OCI-LY3 (cell line): ENCODE measurements around the gene TMEM253.

Experiments used
- H2AFZ ChIP-seq: fragments of 200-600, 300-600 bp; shearing (Covaris generic); 2 replicates; pipeline ENCODE4 v1.6.0; 2014; ENCODE audit warnings: antibody characterized with exemption, low read depth, low read length
- H3K27ac ChIP-seq: fragments of 200-600, 300-600 bp; sonication (generic); 2 replicates; pipeline ENCODE4 v1.5.1; 2014; ENCODE audit warnings: mild to moderate bottlenecking, low read length, moderate library complexity, mixed read lengths
- H3K27me3 ChIP-seq: fragments of 200-600, 300-600 bp; sonication (generic); 2 replicates; pipeline ENCODE4 v1.6.1; 2014; ENCODE audit warnings: low read depth, low read length, mixed read lengths
- H3K36me3 ChIP-seq: fragments of 200-600, 300-600 bp; sonication (generic); replicated peaks from 2 replicates; pipeline ENCODE3; 2014; ENCODE audit warnings: low read depth, low read length, mixed read lengths
- H3K4me1 ChIP-seq: fragments of 300-600, 200-600 bp; sonication (generic); 2 replicates; pipeline ENCODE4 v1.6.1; 2014; ENCODE audit warnings: low read length, mixed read lengths
- H3K4me2 ChIP-seq: fragments of 200-600, 300-600 bp; sonication (generic); 2 replicates; pipeline ENCODE4 v1.6.1; 2014; ENCODE audit warnings: low read length, mixed read lengths
- H3K4me3 ChIP-seq: fragments of 300-600, 200-600 bp; sonication (generic); 2 replicates; pipeline ENCODE4 v1.5.1; 2014; ENCODE audit warnings: antibody characterized with exemption, mild to moderate bottlenecking, low read length, moderate library complexity
- H3K79me2 ChIP-seq: fragments of 300-600, 200-600 bp; shearing (Covaris generic); 2 replicates; pipeline ENCODE4 v1.6.1; 2014; ENCODE audit warnings: mild to moderate bottlenecking, low read length, mixed read lengths
- H3K9ac ChIP-seq: fragments of 300-600, 200-600 bp; shearing (Covaris generic); 2 replicates; pipeline ENCODE4 v1.6.0; 2014; ENCODE audit warnings: mild to moderate bottlenecking, low read length, moderate library complexity
- H3K9me3 ChIP-seq: fragments of 200-600, 300-600 bp; shearing (Covaris generic); 2 replicates; pipeline ENCODE4 v1.6.1; 2014; ENCODE audit warnings: low read length, mixed read lengths; ENCODE audit not compliant: insufficient read depth
- H4K20me1 ChIP-seq: fragments of 200-600, 300-600 bp; sonication (generic); 2 replicates; pipeline ENCODE4 v1.6.1; 2016; ENCODE audit warnings: low read length, mixed read lengths; ENCODE audit not compliant: insufficient read depth
- CTCF ChIP-seq: fragments of 200-600, 300-600 bp; sonication (generic); IDR thresholded peaks from 2 replicates; pipeline ENCODE4 v1.5.1; 2014; ENCODE audit warnings: antibody characterized with exemption, low read length, low read depth
- EZH2phosphoT487 ChIP-seq: fragments of 200-600 bp; shearing (Covaris generic); IDR thresholded peaks from 2 replicates; pipeline ENCODE4 v1.6.1; 2018; ENCODE audit warnings: antibody characterized with exemption, mixed run types, low read depth

TMEM253 gene

GRCh38 chr14:21108791-21109190 lies 7.9 kb downstream of the TMEM253 start:
- Histone ChIP-seq H3K79me2 (no peaks in the 10 kb centered on the region), H3K36me3 (peaks cover 11% of the 10 kb centered on the region), H3K4me1 (peaks cover 54% of the 10 kb centered on the region), H2AFZ (no peak overlapping the region), H3K27me3 (no peaks in the 10 kb centered on the region), H3K9ac (no peak overlapping the region), H3K27ac (peak overlapping the region; percentile 50), H3K4me3 (no peak overlapping the region), H4K20me1 (no peaks in the 10 kb centered on the region), H3K4me2 (peak overlapping the region; percentile 54; the same call in 1 of the 2 replicates), H3K9me3 (0 out of 2 replicates have a peak, but pooled peaks cover 3% of the 10 kb centered on the region)
- TF ChIP-seq CTCF (no peak), EZH2phosphoT487 (no peak)

- Histone ChIP-seq H3K27me3 (no peaks in the 10 kb centered on the region), H4K20me1 (no peaks in the 10 kb centered on the region), H3K36me3 (peaks cover 11% of the 10 kb centered on the region), H3K9me3 (0 out of 2 replicates have a peak, but pooled peaks cover 3% of the 10 kb centered on the region), H3K4me1 (peaks cover 54% of the 10 kb centered on the region), H3K9ac (peak overlapping the region; percentile 50; the same call in 1 of the 2 replicates), H3K4me2 (peak overlapping the region; percentile 54), H2AFZ (no peak overlapping the region), H3K79me2 (no peaks in the 10 kb centered on the region), H3K27ac (peak overlapping the region; percentile 93), H3K4me3 (peak overlapping the region; percentile 19)
- TF ChIP-seq EZH2phosphoT487: no peak
- no peak for TF ChIP-seq CTCF
Measured at GRCh38 chr14:21109377-21110138, 8.7 kb downstream of the TMEM253 start.

GRCh38 chr14:21112255-21112654 lies 11.4 kb downstream of the TMEM253 start:
- Histone ChIP-seq H3K4me1 (peaks cover 36% of the 10 kb centered on the region), H3K4me2 (no peak overlapping the region), H3K9ac (no peak overlapping the region), H3K79me2 (no peaks in the 10 kb centered on the region), H3K4me3 (no peak overlapping the region), H3K27ac (no peak overlapping the region), H3K9me3 (0 out of 2 replicates have a peak, but pooled peaks cover 3% of the 10 kb centered on the region), H2AFZ (no peak overlapping the region), H3K27me3 (no peaks in the 10 kb centered on the region), H4K20me1 (no peaks in the 10 kb centered on the region), H3K36me3 (peaks cover 11% of the 10 kb centered on the region)
- TF ChIP-seq EZH2phosphoT487 (no peak), CTCF (no peak)

GRCh38 chr14:21113369-21113768 lies 12.5 kb downstream of the TMEM253 start:
- no peaks in the 10 kb centered on the region for H3K79me2 ChIP-seq
- H3K4me1 ChIP-seq: peaks cover 27% of the 10 kb centered on the region
- H3K27me3 ChIP-seq: no peaks in the 10 kb centered on the region
- 0 out of 2 replicates have a peak, but pooled peaks cover 3% of the 10 kb centered on the region for H3K9me3 ChIP-seq
- no peak for TF ChIP-seq EZH2phosphoT487
- TF ChIP-seq CTCF: no peak
- H3K27ac ChIP-seq: no peak overlapping the region
- no peaks in the 10 kb centered on the region for H4K20me1 ChIP-seq
- no peak overlapping the region for H3K4me2 ChIP-seq
- no peak overlapping the region for H2AFZ ChIP-seq
- peaks cover 11% of the 10 kb centered on the region for H3K36me3 ChIP-seq
- no peak overlapping the region for H3K4me3 ChIP-seq
- H3K9ac ChIP-seq: no peak overlapping the region
